G401 (cell line): ENCODE data around the gene MSANTD2. TPM values are rescaled to one million over a fixed set of nuclear protein-coding genes. Genes with fewer than 3 reads are reported as not detected.

Source experiments
- DNase-seq: peaks from one replicate; pipeline ENCODE4 v3.0.0-alpha.2; 2015; ENCODE audit warnings: low spot score
- in situ Hi-C: cut with HindIII; loops from 2 replicates; pipeline ENCODE4 v1.10.0; 2016; ENCODE audit warnings: low sequenced_read_pairs, mixed read lengths
- total RNA-seq: library from RNA; depleted of rRNA; stranded (reverse); fragments of >200 nt; shearing (Covaris generic); gene quantifications from 2 replicates; pipeline ENCODE4 v1.2.3, GENCODE V29; 2014

The MSANTD2 gene
- total RNA-seq, 1 experiment from 2014 or later: 13.5 TPM

DNA sequence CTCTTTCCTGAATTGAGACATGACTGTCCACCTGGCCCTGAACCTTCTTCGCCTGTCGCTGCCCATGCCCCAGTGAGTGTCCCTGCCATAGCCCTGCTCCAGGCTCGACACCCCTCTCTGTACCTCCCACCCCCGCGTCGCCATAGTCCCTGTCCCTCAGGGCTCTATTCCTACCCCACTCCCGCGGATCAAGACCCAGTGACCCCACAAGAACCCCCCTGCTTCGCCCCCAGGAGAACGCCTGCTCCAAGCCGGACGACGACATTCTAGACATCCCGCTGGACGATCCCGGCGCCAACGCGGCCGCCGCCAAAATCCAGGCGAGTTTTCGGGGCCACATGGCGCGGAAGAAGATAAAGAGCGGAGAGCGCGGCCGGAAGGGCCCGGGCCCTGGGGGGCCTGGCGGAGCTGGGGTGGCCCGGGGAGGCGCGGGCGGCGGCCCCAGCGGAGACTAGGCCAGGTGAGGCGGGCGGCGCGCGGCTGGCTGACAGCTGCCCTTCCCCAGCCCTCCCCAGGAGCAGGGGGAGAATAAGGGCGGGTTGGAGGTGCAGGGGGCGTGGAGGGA lies 54.9 kb downstream of the MSANTD2 start:
- DNase-seq: no peak
- in situ Hi-C loops: no loop called here

DNA sequence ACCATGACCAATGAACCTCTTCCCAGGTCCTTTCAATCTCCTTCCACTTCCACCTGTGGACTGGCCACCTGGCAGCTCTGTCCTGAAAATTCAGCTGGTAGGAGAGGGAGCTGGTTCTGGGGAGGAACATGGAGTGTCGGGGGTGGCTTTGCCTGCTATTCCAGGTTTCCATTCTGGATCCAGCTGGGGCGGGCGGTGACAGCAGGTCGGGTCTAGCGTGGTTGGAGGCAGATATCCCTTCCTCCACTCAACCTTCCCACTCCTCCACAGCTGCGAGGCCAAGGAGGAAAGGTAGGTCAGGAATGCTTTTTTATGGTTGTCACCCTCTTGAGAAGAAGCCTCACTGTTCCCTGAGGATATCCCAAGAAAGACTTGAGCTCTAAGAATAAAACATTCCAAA lies 57.2 kb downstream of the MSANTD2 start:
- no peak for DNase-seq
- in situ Hi-C loops: no loop called here

DNA sequence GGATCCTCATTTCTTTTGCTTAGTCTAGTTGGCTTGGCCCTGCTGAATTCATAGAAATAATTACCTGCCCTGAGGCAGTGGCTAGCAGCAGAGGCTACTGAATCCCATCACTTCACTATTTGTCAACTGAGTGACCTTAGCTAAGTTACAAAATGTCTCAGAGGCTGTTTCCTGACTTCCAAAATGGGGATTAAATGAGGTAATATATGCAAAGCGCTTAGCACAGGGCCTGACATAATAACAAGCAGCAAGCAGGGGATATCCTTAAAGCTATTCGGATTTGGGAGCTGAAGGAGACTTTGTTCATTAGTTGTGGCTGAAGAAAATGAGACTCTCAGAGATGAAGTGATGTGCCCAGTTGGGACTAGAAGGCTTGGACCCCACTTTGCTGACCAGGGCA lies 57.7 kb downstream of the MSANTD2 start:
- in situ Hi-C loops: no loop called here
- no peak for DNase-seq

GRCh38 chr11:124740277-124740882 lies 59.8 kb downstream of the MSANTD2 start:
- no peak for DNase-seq

GRCh38 chr11:124739479-124740276 lies 60.5 kb downstream of the MSANTD2 start, which contains the start of gene NRGN:
NRGN (plus strand) TSS chr11:124739942; CDS start chr11:124740085, 143 bp downstream.
- in situ Hi-C loops: no loop called here
- peak; percentile 73 for DNase-seq

More at GRCh38 chr11:124740277-124740882, 59.8 kb downstream of the MSANTD2 start:
- in situ Hi-C loops: no loop called here

DNA sequence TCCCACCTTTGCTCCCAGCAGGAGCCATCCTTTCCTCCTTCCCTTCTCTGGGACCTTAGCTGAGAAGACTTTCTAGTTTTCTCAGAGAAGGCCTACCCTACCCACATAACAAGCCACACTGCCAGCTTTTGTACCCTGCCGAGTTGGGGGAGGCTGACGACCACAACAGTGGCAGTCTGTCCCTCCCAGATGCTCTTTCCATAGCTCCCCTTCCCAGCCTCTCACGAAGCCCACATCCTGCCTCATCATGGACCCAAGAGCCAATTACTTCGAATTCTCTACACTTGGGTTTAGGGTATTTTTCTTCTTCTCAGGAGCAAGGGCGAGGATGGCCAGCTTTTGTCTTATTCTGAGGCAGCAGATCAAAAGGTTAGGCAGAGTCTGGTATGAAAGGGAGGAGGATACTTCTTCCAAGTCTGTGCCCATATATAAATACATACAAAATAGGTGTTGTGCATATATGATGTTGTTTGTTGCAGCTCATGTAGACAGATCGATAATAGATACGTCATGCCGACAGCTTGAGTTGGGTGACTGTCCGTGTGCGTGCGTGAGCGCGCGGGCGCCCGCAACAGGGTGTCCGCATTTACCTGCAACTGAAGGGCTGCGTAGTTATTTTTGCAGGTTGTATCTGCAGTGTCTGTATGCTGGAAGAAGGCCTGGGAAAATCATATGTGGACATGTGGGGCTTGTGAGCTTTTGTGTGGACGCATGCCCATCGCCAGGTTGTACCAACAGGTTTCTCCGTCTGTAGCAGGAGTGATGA lies 61.3 kb downstream of the MSANTD2 start:
- in situ Hi-C loops: no loop called here

GRCh38 chr11:124737638-124738305 lies 62.4 kb downstream of the MSANTD2 start:
- in situ Hi-C loops: no loop called here
- no peak for DNase-seq

More for the DNA sequence above, 61.3 kb downstream of the MSANTD2 start:
- DNase-seq: peak; percentile 24

DNA sequence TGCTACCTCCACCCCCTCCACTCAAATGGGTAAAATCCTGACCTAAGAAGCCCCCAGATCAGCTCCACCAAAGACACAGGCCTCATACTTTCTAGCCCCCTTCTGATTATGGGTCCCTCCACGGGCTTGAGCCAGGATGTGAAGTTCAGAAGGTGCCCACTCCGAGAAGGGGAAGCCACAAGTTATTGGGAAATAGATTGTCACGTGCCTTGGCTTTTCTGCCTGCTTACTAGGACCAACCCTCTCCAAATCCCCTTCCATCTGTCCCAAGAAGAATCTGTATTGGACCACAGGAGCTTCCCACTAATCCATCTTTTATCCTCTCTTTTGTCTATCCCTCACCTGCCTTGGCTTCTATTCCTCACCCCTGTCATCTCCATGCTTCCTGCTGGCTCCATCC lies 63.5 kb downstream of the MSANTD2 start:
- in situ Hi-C loops: no loop called here
- no peak for DNase-seq

GRCh38 chr11:124732230-124732629 lies 68.0 kb downstream of the MSANTD2 start:
- DNase-seq: no peak
- in situ Hi-C loops: no loop called here

GRCh38 chr11:124729571-124729970 lies 70.6 kb downstream of the MSANTD2 start:
- in situ Hi-C loops: no loop called here
- no peak for DNase-seq

GRCh38 chr11:124728134-124728533 lies 72.1 kb downstream of the MSANTD2 start:
- DNase-seq: no peak
- in situ Hi-C loops: no loop called here

GRCh38 chr11:124727474-124727873 lies 72.7 kb downstream of the MSANTD2 start:
- no peak for DNase-seq
- in situ Hi-C loops: no loop called here

DNA sequence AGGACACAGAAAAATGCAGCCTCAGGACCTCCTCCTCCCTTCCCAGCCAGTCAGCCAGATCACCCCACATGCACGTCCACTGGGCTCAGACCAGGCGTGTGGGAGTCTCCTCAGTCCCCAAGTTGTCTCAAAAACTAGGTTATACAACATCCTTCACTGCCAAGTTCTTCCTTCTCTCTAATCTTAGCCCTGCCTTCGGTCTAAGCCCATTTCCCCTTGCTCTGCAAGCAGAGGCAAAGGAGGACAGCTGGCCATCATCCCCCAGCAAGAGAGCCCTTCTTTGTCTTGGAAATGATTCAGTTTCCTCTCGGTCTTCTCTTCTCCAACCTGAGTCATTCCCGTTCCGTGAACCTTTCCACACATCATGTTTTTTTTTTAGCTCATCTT lies 74.5 kb downstream of the MSANTD2 start:
- no peak for DNase-seq
- in situ Hi-C loops: no loop called here

DNA sequence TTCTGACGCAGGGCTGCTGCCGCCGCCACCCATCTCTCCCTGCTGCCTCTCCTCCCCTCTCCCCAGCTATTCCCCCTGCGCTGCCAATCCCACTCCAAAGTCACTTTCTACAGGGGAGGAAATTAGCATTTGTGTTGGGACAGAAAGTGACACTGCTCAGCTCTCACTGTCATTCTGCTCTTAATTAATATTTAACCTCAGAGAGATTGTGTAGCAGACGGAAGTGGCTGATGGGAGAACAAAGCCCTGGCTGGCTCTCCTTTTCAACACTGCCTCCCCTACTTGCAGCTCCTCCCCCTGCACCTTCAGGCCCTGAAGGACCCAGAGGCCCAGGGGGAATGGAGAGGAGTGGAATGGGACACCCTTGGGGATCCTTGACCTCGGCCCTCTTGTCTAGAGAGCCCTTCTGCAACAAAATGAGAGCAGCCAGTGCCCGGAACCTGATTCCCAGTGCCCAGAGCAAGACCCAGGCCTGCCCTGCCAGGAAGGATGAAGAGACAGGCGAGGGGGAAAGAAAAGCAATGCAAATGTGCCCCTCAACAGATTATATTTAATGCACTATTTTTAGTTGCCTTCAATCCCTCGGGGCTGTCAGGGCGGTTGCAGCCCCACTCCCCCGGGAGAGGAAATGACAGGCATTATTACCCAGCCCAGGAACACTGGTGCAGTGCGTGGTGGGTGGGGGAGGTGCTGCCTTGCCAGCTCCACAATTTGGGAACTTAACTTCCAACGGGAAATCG lies 75.1 kb downstream of the MSANTD2 start:
- DNase-seq: no peak
- in situ Hi-C loops: no loop called here

GRCh38 chr11:124722176-124722575 lies 78.0 kb downstream of the MSANTD2 start:
- in situ Hi-C loops: no loop called here
- DNase-seq: no peak

GRCh38 chr11:124719534-124719933 lies 80.7 kb downstream of the MSANTD2 start:
- in situ Hi-C loops: no loop called here
- no peak for DNase-seq

GRCh38 chr11:124718801-124719200 lies 81.4 kb downstream of the MSANTD2 start:
- no peak for DNase-seq
- in situ Hi-C loops: no loop called here

DNA sequence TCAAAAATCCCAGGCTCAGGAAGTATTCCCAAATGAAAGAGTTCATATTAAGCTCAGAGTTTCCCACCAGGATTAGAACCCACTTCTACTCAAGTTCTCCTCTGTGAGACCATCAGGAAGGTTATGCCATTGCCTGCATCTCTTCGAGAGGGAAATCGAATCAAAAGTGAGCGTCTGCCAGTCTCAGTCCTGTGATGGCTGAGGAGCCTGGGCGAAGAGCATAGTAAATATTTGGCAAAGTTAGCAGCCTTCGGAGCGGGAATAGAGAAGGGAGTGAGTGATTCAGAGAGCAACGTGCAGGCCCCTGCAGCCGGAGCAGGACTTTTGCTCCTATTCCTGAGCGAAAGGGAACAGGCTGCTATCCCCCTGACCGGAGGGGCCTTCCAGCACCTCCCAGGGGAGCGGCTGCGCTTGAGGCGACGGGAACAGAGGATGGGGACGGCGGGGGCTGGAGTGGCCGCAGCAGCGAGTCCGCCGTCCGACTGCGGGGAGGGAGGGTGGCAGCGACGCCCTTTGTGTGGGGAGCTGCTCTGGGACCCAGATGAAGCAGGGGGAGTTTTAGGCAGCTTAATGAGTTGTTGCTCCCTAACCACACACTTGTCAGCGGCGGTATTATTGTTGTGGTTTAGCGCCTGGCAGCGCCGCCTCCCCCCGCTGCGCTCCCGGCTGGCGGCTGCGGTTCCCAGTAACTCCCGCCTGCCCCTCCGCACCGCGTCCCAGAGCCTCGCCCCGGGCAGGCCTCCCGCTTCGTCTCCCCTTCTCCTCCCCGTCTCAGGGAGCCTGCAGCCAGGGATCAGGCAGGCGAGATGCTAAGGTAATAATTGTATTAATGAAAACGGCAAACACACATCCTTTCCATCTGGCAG lies 82.2 kb downstream of the MSANTD2 start:
- in situ Hi-C loops: no loop called here
- peak; percentile 26 for DNase-seq
